Tongue (tissue), 2 donors: ENCODE data around the gene ACTL10. TPM values are rescaled to one million over a fixed set of nuclear protein-coding genes. Genes with fewer than 3 reads are reported as not detected.

Experiments used
- DNase-seq: peaks from one replicate; pipeline ENCODE4 v3.0.0-alpha.2; 2015
- total RNA-seq: library from RNA; depleted of rRNA; stranded (reverse); fragments of >200 nt; gene quantifications from one replicate; pipeline ENCODE4 v1.2.3, GENCODE V29; 2014

The ACTL10 gene
- total RNA-seq, 1 donor from 2014 or later: 0.10 TPM

- DNase-seq: peak; percentile 91
These were observed 11.4 kb downstream of the ACTL10 start for GRCh38 chr20:33677991-33678702.

GRCh38 chr20:33679758-33680485, 13.2 kb downstream of the ACTL10 start:
- DNase-seq: no peak

- no peak for DNase-seq
These were observed 13.9 kb downstream of the ACTL10 start for GRCh38 chr20:33680686-33681085.

DNA sequence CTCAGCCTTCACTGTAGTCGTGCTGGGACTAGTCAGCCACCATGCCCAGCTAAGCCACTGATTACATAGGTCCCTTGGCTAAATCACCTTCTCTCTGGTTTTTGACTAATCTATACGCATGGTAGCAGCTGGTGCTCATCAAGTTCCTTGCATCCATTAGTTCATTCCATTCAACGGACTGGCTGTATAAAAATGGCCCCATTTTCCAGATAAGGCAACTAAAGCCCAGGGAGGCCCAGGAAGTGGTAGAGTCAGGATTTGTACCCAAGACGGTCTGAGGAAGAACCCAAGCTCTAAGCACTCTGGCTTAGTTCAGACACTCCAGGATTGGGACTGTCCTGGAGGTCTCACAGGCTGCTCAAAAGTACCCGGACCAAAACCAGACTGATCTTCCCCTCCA, 14.5 kb downstream of the ACTL10 start:
- no peak for DNase-seq

GRCh38 chr20:33681728-33682353, 15.1 kb downstream of the ACTL10 start:
- DNase-seq: no peak

DNA sequence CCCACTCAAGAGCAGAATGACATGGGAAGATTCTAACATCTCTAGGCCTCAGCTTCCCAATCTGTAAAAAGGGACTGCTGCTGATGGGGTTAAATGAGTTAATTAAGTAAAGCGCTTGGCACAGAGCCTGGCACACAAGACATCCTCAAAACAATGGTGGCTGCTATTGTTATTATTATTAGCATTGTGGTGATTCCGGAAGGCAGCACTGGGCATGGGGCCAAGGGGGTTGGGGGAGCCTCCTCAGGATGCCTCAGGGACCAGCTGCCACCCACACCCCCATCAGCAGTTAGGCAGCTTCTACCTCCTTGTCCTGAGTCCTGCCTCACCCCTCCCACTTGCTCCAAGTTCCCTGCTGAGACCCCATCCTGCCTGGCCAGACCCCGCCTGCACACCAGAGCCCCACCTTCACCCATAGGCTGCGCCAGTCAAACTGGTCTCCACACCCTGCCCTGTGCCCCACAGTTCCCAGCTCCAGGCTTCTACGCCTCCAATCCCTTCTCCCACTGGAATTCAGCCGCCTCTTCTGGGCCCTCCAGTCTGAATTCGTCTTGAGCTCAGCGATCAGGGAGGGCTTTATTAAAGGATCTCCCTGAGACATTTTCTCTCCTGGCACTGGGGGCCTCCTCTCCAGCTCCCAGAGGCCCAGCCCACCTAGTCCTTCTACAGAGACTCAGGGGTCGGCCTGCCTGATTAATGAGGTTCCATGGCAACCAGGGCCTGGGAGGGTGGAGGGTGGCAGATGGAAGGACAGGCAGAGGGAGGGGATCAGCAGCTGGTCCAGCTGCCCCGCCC, 18.0 kb downstream of the ACTL10 start:
- DNase-seq: no peak

- DNase-seq: peak; percentile 84
These were observed 18.8 kb downstream of the ACTL10 start for GRCh38 chr20:33685328-33686099.

- DNase-seq: peak; percentile 98
These were observed 19.6 kb downstream of the ACTL10 start, which contains the start of gene E2F1 for GRCh38 chr20:33686100-33686983. TSS of gene E2F1 (minus strand) at chr20:33686385. CDS start at chr20:33686264, 121 bp downstream.

DNA sequence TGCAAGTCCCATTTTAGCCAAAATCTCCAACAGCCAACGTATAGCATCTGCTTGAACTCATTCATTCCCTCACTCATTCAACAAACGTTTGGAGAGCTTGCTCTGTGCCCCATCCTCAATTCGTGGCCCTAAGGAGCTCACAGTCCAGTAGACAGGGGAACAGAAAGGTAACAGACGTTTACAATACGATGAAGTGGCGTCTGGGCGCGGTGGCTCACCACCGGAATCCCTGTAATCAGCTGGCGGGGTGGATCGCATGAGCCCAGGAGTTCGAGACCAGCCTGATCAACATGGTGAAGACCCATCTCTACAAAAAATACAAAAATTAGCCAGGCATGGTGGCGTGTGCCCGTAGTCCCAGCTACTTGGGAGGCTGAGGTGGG, 20.2 kb downstream of the ACTL10 start:
- no peak for DNase-seq

DNA sequence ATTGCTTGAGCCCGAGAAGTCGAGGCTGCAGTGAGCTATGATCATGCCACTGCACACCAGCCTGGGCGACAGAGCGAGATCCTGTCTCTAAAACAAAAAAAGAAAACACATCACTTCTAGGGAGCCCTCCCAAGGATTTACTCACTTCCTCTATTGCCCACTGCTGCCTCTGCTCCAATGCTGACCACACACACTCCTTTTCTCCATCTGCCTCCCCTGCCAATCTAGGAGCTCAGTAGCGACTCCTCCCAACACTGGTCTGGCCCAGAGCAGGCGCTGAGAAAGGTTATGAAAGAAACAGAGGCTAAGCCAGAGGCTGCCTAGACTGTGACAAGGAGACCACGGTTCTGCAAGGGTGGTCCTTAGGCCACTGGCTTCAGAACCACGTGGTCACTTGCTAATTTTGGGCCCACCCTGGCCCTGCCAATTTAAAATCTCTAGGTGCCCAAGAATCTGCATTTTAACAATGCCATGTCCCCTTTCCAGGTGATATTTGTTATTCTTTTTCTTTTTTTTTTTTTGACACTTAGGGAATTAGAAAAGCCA, 20.7 kb downstream of the ACTL10 start:
- no peak for DNase-seq

GRCh38 chr20:33687993-33688937, 21.5 kb downstream of the ACTL10 start:
- DNase-seq: no peak

GRCh38 chr20:33688938-33689424, 22.2 kb downstream of the ACTL10 start:
- no peak for DNase-seq

DNA sequence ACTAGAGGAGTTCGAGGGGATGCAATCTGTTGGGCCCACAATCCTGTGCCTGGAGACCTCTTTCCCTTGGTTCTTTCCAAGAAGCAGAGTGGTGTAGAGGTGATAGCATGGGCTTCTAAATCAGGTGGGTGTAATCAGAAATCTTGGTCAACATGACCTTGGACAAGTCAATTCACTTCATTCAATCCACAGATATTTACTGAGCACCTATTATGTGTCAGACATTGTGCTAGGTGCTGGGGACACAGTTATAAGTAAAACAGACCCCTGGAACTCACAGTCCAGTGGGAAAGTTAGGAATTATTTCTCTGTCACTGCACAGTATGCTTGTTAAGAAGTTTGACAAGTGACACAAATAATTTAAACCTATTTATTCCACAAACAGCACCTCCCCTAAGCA, 22.8 kb downstream of the ACTL10 start:
- no peak for DNase-seq

DNA sequence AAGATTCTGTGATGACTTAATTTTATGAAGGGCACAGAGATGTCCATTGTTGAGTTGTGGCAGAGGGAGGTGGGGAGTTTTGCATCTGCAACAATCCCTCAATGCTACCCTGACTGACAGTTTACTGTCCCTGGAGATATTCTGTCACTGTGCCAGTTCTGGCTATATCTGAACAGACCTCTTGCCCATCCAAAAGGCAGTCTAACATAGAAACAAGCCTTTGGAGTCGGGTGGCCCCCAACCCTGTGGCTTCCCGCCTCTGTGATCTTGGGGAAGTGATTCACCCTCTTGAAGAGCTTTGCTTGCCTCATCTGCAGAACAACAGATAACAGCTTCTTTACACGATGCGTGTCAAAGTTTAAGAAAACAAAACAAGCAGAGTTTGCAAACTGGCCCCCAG, 23.2 kb downstream of the ACTL10 start:
- no peak for DNase-seq

DNA sequence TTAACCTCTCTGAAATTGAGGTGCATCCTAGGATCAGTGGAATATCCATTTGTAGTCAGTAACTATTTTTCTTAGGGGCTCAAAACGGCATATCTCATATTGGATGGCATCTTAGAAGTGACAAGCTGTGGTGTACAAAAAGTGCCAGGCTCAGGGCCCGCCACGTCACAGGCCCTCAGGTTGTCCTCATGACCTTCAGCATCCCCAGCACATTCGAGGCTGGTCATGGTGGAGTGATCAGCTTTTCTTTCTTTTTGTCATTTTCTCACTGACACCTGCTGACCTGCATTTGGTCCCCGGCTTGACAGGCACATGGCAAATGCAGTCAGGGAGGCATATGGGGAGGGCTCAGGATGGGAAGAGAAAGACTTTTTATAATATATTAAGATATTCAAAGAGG, 26.5 kb downstream of the ACTL10 start:
- DNase-seq: no peak

GRCh38 chr20:33693741-33694638, 27.2 kb downstream of the ACTL10 start:
- DNase-seq: peak; percentile 91

- DNase-seq: peak; percentile 86
These were observed 27.9 kb downstream of the ACTL10 start for GRCh38 chr20:33694639-33695012.

DNA sequence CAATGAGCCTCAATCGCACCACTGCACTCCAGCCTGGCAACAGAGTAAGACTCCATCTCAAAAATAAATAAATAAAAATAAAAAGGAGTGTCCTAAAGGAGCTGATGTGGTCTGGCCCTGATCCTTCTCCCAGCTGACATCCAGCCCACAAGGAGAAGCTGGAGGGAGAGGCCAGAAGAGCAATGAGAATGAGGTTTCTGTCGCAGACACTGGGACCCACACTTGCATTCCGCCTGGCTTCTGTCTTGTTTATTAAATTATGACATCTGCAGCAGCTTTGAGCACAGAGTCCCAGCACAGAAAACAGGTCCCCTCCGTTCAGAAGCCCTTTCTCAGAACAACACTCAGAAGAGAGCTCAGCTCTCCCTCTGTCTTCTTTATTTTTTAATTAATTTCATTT, 29.7 kb downstream of the ACTL10 start:
- no peak for DNase-seq
